A673 (cell line): ENCODE results near the gene FAM50B. TPM values are rescaled to one million over a fixed set of nuclear protein-coding genes. Genes with fewer than 3 reads are reported as not detected.
A peak's percentile ranks its signal among the peaks of the same experiment; 100 is the strongest.

ENCODE experiments used
- BruUV-seq: library from RNA; stranded (reverse); fragments of 400-500 nt; replicated peaks from 2 replicates; lab custom pipeline; 2021; lab: Mats Ljungman, UMichigan
- CTCF ChIA-PET: fragments of 300-600 bp; sonication (Branson Sonifier 250); formaldehyde crosslinking; loops from one replicate; lab custom pipeline; 2022; ENCODE audit warnings: antibody characterized with exemption; lab: Charles Lee
- POLR2A ChIA-PET: fragments of 300-600 bp; sonication (Branson Sonifier 250); formaldehyde crosslinking; loops from one replicate; lab custom pipeline; 2022; ENCODE audit warnings: antibody characterized with exemption; ENCODE audit not compliant: low non-redundant PET; lab: Charles Lee
- DNase-seq: peaks from one replicate; pipeline ENCODE4 v3.0.0-alpha.2; 2015; ENCODE audit warnings: low spot score
- H3K27ac ChIP-seq: fragments of 200-600 bp; sonication (generic); 2 replicates; pipeline ENCODE4 v1.5.1; 2016; ENCODE audit warnings: mixed run types, low read depth, mild to moderate bottlenecking, mixed read lengths, antibody characterized with exemption, low read length; ENCODE audit not compliant: poor library complexity, severe bottlenecking
- H3K27me3 ChIP-seq: fragments of 200-600 bp; sonication (generic); replicated peaks from 2 replicates; pipeline ENCODE4 v1.6.1; 2017; ENCODE audit warnings: mixed run types, low read depth, mild to moderate bottlenecking, mixed read lengths, antibody characterized with exemption, low read length; ENCODE audit not compliant: insufficient read depth, poor library complexity
- H3K36me3 ChIP-seq: fragments of 200-600 bp; sonication (generic); 2 replicates; pipeline ENCODE4 v1.6.1; 2016; ENCODE audit warnings: mixed run types, mild to moderate bottlenecking, mixed read lengths, antibody characterized with exemption, low read length; ENCODE audit not compliant: insufficient read depth, poor library complexity, severe bottlenecking
- H3K4me1 ChIP-seq: fragments of 200-600 bp; sonication (generic); 2 replicates; pipeline ENCODE4 v1.6.1; 2017; ENCODE audit warnings: mixed run types, mild to moderate bottlenecking, mixed read lengths, antibody characterized with exemption, low read length; ENCODE audit not compliant: insufficient read depth, poor library complexity, severe bottlenecking
- H3K4me3 ChIP-seq: fragments of 200-600 bp; sonication (generic); 2 replicates; pipeline ENCODE4 v1.5.1; 2016; ENCODE audit warnings: low read depth, mixed run types, mild to moderate bottlenecking, mixed read lengths, low read length; ENCODE audit not compliant: poor library complexity, severe bottlenecking
- H3K9me3 ChIP-seq: fragments of 200-600 bp; sonication (generic); 2 replicates; pipeline ENCODE4 v1.6.1; 2016; ENCODE audit warnings: mixed run types, low read depth, mild to moderate bottlenecking, mixed read lengths, antibody characterized with exemption, low read length; ENCODE audit not compliant: poor library complexity, severe bottlenecking
- EZH2 ChIP-seq: fragments of 200-600 bp; sonication (generic); IDR thresholded peaks from 2 replicates; pipeline ENCODE4 v1.6.1; 2017; ENCODE audit warnings: borderline replicate concordance, low read depth, mild to moderate bottlenecking, mixed read lengths, antibody characterized with exemption, low read length; ENCODE audit not compliant: poor library complexity, severe bottlenecking
- intact Hi-C: fragments of 100-400 bp; cut with micrococcal nuclease; formaldehyde crosslinking; loops from one replicate; pipeline ENCODE4 v1.10.0; 2022; ENCODE audit not compliant: unreplicated experiment
- total RNA-seq: library from RNA; stranded (reverse); gene quantifications from 2 replicates; pipeline ENCODE4 v1.2.3, GENCODE V29; 2021
- TF ChIP-seq, protein P1 (sequence below): fragments of 300-800, 200-600 bp; sonication (generic); conservative IDR thresholded peaks from 2 replicates; pipeline ENCODE4 v1.5.1; 2017; ENCODE audit warnings: low read depth, mild to moderate bottlenecking, antibody characterized with exemption, low read length, moderate library complexity, mixed read lengths

Gene FAM50B
- total RNA-seq, 1 experiment from 2014 or later = 10.1 TPM

DNA sequence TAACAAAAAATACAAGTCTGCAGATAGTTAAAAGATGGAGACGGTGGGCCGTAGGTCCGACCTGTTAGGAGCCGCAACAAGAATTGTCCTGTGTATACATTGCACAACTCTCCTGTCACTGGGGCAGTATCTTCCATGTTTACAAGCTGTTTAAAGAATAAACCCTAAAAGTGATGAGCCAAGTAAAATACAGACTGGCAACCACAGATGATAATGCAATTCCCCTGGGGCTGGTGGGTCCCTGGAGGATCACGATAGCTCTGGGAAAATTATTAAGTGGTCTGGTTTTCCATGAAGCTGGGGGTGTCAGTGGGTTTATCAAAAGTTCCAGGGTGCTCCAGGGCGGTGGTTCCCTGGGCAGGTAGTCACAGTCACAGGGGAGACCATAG is 8.1 kb upstream of the FAM50B start:
- no peak overlapping the region for H3K4me3 ChIP-seq
- H3K27ac ChIP-seq = no peak overlapping the region
- peaks cover 6% of the 10 kb centered on the region for H3K4me1 ChIP-seq
- H3K36me3 ChIP-seq = no peaks in the 10 kb centered on the region
- no TSS peak for BruUV-seq
- intact Hi-C loops = no loop called here
- no peak for TF ChIP-seq EZH2
- TF ChIP-seq, protein P1, sequence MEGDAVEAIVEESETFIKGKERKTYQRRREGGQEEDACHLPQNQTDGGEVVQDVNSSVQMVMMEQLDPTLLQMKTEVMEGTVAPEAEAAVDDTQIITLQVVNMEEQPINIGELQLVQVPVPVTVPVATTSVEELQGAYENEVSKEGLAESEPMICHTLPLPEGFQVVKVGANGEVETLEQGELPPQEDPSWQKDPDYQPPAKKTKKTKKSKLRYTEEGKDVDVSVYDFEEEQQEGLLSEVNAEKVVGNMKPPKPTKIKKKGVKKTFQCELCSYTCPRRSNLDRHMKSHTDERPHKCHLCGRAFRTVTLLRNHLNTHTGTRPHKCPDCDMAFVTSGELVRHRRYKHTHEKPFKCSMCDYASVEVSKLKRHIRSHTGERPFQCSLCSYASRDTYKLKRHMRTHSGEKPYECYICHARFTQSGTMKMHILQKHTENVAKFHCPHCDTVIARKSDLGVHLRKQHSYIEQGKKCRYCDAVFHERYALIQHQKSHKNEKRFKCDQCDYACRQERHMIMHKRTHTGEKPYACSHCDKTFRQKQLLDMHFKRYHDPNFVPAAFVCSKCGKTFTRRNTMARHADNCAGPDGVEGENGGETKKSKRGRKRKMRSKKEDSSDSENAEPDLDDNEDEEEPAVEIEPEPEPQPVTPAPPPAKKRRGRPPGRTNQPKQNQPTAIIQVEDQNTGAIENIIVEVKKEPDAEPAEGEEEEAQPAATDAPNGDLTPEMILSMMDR = no peak
- CTCF ChIA-PET = interaction anchor here (1.5 kb wide), 1 partner anchor 8 kb away, joined by 4 read pairs; the partner anchor contains the start of gene FAM50B
- no peaks in the 10 kb centered on the region for H3K9me3 ChIP-seq
- H3K27me3 ChIP-seq = no peaks in the 10 kb centered on the region
- POLR2A ChIA-PET = no interaction called here
- DNase-seq = peak; percentile 25

DNA sequence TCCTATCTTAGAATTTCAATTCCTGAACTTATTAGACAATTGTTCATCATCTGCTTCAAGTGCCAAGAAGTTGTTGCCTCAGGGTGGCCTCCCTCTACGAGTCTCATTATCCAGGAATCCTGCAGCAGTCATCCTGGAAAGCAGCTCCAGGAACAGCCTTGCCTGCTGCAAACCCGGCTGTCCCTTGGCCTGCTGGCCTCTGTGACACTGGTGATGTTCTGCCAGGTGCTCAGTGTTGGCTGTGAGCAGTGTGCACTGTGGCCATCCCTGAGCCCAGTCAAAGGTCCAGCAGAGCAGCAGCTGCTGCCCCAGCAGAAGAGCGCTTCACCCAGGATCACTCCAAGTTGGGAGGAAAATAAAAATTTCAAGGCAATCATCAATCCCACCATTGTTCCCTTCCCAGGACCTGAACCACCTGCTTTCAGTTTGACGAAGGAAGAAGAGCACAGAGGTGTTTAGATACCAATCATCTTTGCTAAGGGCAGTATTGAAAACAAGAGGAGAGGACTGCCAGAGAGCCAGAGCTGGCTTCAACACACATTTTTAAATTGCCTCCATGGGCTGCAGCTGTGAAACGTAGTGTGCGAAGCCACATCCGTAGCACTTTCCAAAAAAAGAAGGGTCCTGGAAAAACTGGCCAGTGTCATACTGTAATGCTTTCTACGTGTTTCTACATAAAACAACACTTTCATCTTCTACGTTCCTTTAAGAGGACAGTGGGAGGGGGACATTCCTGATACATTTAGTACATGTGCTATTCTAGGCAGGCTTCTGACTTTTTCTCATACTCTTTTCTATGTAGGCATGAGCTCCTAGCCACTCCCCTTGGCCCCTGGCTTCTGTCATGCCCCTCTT is 7.2 kb upstream of the FAM50B start:
- Histone ChIP-seq H3K4me3 (no peak overlapping the region), H3K27me3 (no peaks in the 10 kb centered on the region), H3K36me3 (no peaks in the 10 kb centered on the region), H3K27ac (no peak overlapping the region), H3K4me1 (peaks cover 6% of the 10 kb centered on the region), H3K9me3 (no peaks in the 10 kb centered on the region)
- no TSS peak for BruUV-seq
- DNase-seq = no peak
- CTCF ChIA-PET = no interaction called here
- TF ChIP-seq, protein P1 = no peak
- no peak for TF ChIP-seq EZH2
- intact Hi-C loops = no loop called here
- POLR2A ChIA-PET = no interaction called here

DNA sequence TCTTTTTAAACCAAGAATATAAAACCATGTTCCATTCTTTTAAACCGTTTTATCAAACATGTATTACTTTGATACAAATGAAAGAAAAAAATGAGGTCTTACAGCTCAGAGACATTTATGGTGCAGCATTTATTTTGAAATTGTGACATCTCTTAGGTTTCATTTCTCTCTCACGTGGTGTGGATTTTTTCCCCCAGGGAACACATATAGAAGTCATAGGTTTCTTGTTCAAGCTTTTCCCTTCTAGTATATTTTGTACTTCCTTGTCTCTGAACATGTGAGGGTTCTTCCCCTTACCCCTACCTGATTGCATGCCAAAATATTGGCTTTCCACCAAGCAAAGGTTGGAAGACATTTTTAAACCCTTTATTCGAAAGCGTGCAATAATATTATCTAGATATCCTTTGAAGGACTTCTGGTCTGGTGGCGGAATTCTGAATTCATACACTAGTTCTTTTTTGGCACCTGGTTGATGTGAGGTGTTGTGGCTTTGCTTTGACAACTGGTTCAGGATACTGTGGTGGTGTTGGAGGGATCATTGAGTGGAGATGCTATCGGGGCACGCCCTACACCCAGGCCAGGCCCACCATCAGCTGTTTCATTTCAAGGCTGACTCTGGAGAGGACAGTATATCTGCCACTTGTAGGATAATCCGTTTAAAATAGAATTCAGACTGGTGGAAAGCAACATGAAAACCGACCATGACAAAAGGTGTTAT is 5.6 kb upstream of the FAM50B start:
- no peak for TF ChIP-seq EZH2
- TF ChIP-seq, protein P1 = no peak
- no peaks in the 10 kb centered on the region for H3K36me3 ChIP-seq
- no peak overlapping the region for H3K27ac ChIP-seq
- BruUV-seq = no TSS peak
- peaks cover 6% of the 10 kb centered on the region for H3K4me1 ChIP-seq
- H3K4me3 ChIP-seq = no peak overlapping the region
- CTCF ChIA-PET = no interaction called here
- no peaks in the 10 kb centered on the region for H3K27me3 ChIP-seq
- intact Hi-C loops = no loop called here
- H3K9me3 ChIP-seq = no peaks in the 10 kb centered on the region
- POLR2A ChIA-PET = no interaction called here
- no peak for DNase-seq
